NCI-H748 treated with DMSO at 0.1 percent for 48 hours (cell line): ENCODE measurements around the gene CAVIN1.
"Not testable (repeated sequence)": the region's sequence is repeated elsewhere in the genome, so short reads cannot be mapped to it uniquely, and the experiment has no call there.

Experiments used
- DNase-seq: peaks from one replicate; lab custom pipeline; 2025; lab: John Stamatoyannopoulos, UW

Gene CAVIN1

DNA sequence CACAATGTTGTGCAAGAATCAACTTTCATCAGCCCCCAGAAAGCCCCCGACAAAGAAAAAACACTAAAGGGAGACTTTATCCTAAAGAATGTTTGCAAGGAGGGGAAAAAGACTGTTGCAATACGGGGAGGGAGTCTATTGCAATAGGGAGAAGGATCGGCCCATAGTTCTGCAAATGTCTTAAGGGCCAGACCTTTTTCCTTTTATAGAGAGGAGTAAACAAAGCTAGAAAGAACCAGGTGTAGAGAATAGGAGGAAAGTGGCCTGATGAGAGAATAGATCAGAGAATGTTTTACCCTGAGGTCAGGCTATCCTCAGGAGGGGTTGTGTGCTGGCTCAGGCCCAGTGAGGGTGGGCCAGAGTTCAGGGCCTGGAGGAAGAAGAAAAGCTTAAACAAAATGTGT lies 8.7 kb upstream of the CAVIN1 start:
- DNase-seq: no peak

- no peak for DNase-seq
These were observed 6.8 kb upstream of the CAVIN1 start for GRCh38 chr17:42429726-42430447.

DNA sequence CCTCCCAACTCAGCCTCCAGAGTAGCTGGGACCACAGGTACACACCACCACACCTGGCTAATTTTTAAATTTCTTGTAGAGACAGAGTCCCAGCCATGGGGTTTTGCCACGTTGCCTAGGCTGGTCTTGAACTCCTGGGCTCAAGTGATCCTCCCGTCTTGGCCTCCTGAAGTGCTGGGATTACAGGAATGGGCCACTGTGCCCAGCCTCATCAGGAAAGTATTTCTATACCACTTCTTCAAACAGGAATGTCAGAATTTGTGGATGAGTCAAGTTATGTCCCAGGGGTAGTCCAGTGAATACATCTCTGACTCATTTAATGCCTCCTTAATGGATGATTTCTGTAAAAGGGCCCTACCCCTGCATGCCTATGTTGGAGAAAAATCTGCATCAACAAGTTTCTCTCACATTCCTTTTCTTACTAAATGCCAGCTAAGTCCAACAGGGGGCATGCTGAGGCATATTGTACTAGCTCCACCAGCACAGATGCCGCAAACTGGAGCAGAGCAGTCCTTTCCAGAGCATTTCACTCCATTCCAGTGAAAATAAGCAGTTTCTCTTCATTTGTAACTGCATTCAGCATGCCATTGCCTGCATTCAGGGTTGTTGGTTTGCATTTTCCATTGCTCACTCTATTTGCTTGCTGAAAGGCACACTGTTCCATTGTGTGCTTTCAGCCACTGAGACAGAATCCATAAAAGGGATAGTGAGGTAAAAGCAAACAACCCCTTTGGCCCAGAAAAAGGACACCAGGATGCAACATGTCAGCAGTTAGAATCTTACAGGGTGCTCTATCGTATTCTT lies 5.3 kb upstream of the CAVIN1 start:
- no peak for DNase-seq

DNA sequence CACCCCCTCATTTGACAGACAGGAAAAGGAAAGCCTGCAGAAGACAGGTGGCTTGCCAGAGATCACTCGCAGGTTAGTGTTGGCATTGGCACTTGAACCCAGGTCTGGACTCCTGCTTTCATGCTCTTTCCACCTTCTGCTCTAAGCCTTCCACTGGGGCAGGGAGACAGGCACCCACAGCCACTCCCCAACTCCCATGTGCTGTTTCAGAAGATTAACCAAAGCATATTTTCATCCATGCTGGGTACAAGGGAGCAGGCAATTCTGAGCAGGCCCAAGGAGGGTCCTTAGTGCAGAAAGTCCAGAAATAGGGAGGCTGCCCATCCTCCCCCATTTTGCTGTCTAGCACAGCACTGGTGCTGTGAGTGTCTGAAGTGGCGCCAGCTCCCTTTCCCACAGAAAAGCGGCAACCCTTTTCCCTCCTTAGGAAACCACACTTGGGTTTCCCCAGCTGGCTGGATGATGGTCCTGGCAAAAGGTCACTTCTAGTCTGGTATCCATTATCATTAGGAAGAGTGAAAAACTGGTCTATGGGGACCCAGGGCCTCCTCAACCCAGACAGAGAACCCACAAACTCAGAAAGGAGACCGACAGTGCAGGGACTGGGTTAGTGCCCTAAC lies 2.0 kb upstream of the CAVIN1 start:
- no peak for DNase-seq

DNA sequence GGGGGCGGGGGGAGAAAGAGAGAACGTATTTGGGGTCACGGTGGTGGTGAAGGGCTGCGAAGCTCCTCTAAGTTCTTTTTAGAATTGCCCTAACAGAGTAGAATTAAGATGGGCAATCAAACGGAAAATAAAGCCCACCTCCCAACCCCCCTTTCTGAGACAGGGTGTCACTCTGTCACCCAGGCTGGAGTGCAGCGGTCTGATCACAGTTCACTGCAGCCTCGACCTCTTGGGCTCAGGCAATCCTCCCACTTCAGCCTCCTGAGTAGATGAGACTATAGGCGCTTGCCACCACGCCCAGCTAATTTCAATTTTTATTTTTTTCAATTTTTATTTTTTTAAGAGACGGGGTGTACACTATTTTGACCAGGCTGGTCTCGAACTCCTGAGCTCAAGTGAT lies 710 bp upstream of the CAVIN1 start:
- no peak for DNase-seq

DNA sequence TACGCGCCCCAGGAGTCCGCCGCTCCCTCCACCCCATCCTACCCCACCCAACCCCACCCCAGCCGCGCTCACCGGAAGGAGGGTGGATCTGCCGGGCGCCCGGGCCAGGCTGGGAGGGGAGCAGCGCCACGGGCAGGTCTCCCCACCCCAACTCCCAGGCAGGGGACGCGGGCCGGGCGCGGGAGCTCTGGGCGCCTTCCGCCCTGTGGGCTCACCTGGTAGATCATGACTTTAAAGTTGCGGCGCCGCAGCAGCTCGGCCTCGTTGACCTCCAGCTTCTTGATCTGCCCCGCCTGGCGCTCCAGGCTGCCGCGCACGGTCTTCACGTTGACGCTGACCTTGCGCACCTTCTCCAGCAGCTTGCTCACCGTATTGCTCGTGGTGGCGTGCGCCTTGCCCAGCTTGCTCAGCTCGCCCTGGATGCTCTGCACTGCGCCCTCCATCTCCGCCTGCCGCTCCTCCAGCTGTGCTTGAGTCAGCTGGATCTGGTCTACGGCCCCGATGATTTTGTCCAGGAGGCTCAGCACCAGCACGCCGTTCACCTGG lies 571 bp downstream of the CAVIN1 start:
- no peak for DNase-seq

GRCh38 chr17:42421507-42422338 lies 1.3 kb downstream of the CAVIN1 start:
- no peak for DNase-seq

- no peak for DNase-seq
These were observed 1.9 kb downstream of the CAVIN1 start for GRCh38 chr17:42421136-42421506.

DNA sequence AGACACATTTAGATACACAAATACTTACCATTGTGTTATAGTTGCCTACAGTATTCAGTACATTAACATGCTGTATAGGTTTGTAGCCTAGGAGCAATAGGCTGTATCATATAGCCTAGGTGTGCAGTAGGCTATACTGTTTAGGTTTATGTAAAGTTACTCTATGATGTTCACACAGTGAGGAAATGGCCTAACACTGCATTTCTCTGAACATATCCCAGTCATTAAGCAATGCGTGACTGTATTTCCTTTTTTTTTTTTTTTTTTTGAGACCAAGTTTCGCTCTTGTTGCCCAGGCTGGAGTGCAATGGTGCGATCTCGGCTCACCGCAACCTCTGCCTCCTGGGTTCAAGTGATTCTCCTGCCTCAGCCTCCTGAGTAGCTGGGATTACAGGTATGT lies 5.1 kb downstream of the CAVIN1 start:
- not testable (repeated sequence) for DNase-seq

GRCh38 chr17:42414704-42415409 lies 8.2 kb downstream of the CAVIN1 start:
- DNase-seq: no peak

- DNase-seq: no peak
These were observed 9.5 kb downstream of the CAVIN1 start for GRCh38 chr17:42413464-42414040.

DNA sequence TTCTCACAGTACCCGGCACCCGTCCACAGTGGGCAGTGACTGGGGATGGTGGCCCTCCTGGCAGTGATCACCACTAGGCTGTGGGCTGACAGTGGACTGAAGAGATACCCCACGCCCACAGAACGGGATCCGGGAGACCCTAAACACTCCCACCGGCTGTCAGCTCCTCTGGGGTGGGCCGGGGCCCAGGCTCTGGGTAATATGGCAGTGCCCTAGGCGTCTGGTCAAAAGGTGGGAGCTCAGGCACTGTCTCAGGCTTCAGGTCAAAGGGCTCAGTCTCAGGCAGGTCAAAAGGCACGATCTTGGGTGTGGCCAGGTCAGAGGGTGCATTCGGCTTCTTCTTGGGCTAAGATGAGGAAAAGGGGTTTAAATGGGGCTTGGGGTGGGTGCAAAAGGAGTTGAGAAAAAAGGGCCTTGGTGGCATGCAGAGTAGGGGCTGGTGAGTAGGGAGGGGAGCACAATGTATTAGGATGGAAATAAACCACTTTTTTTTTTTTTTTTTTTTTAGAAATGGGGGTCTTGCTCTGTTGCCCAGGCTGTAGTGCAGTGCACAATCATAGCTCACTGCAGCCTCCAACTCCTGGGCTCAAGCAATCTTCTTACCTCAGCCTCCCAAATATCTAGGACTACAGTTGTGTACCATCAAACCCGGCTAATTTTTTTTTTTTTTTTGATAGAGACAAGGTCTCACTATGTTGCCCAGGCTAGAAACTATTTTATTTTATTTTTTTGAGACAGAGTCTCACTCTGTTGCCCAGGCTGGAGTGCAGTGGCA lies 11.0 kb downstream of the CAVIN1 start:
- DNase-seq: no peak

DNA sequence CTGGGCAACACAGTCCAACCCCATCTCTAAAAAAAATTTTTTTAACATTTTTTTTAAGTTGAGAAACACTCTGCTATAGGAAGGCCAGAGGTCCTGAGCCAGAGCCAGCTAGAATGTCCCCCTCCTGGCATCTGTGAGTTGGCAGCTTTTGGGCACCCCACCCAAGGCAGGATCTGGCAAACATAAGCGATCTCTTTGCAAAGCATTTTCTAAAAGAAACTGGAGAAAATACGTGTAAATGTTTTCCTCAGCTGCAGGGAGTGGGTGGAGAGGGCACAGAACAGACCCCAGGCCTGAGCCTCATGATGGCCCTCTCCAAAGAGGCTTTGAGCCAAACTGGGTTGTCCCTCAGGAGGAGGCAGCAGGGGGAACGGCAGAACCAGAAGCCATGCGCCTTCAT lies 11.7 kb downstream of the CAVIN1 start:
- DNase-seq: no peak

DNA sequence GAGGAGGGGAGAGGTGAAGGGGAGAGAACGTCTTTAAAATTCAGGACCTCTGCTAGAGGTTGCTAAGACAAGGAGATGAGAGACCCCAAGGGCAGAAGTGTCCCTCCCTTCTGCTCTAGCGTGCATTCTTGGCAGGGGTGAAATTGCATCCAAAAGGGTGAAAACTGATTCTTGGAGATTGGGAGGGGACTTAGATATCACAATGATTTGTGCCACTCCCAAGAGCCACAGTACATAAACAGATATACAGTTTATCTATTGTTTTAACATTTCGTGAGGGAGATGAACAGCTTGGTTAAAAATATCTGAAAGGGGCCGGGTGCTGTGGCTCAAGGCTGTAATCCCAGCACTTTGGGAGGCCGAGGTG lies 12.8 kb downstream of the CAVIN1 start:
- no peak for DNase-seq

- no peak for DNase-seq
These were observed 13.3 kb downstream of the CAVIN1 start for GRCh38 chr17:42409523-42410318.

GRCh38 chr17:42408061-42408460 lies 15.0 kb downstream of the CAVIN1 start:
- no peak for DNase-seq

- peak; percentile 17 for DNase-seq
These were observed 15.7 kb downstream of the CAVIN1 start for GRCh38 chr17:42407289-42407836.

DNA sequence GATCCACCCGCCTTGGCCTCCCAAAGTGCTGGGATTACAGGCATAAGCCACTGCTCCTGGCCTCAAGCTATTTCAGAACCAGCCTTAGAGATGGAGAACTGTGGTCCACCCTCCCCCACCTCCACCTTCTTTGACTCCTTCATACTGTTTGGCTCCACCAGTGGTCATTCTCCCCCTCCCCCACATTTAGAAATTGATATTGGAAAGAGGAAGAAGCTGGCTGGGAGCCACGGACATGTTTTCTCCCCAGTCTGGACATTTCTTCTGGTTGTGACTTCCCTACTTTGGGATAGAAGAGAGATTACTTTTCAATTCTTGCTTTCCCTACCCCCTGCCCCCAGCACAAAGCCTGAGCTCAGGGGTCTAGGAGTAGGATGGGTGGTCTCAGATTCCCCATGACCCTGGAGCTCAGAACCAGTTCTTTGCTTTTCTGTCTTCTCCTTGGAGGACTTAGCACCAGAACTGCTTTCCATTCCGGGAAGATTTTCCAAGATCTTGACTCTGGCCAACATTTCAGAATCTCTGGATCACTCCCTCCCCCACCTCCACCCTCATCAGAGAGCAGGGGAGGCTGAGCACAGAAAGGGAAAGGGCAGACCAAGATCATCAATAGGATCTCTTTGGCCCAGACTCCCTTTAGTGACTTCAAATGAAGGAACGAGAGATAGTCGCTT lies 16.3 kb downstream of the CAVIN1 start:
- no peak for DNase-seq
